ENCODE data around the gene ARHGEF6. TPM values are rescaled to one million over a fixed set of nuclear protein-coding genes. Genes with fewer than 3 reads are reported as not detected.

ARHGEF6 gene
- total RNA-seq, 1 donor from 2014 or later = 8.7 TPM

DNA sequence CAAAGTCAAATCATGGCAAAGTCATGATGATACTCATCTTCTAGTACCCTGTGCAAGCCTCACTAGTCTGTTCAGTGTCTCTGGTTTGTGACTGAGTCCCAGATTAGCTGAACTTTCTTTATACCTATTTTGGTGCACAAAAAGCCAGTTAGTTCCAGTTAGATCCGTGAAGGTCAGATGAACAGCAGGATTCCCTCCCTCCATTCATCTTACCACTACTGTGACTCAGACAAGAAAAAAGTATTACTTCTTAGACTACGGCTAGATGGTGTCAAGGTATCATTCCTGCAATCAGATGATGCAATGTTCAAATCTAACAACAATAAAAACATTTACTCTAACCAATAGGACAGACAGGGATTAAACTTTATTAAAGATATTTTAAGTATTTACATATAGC is 30.4 kb downstream of the ARHGEF6 start:
- Mint-ChIP-seq H3K27me3 (ENCODE audit: unreplicated experiment) (no peaks in the 10 kb centered on the region), H3K4me3 (ENCODE audit: unreplicated experiment) (no peak overlapping the region), H3K36me3 (ENCODE audit: unreplicated experiment) (no peaks in the 10 kb centered on the region), H3K27ac (ENCODE audit: unreplicated experiment) (no peak overlapping the region), H3K4me1 (ENCODE audit: unreplicated experiment) (peaks cover 6% of the 10 kb centered on the region), H3K9me3 (ENCODE audit: unreplicated experiment) (peaks cover 4% of the 10 kb centered on the region)
- no peak for DNase-seq (ENCODE audit: extremely low spot score, unreplicated experiment)
- TF ChIP-seq, protein P1, sequence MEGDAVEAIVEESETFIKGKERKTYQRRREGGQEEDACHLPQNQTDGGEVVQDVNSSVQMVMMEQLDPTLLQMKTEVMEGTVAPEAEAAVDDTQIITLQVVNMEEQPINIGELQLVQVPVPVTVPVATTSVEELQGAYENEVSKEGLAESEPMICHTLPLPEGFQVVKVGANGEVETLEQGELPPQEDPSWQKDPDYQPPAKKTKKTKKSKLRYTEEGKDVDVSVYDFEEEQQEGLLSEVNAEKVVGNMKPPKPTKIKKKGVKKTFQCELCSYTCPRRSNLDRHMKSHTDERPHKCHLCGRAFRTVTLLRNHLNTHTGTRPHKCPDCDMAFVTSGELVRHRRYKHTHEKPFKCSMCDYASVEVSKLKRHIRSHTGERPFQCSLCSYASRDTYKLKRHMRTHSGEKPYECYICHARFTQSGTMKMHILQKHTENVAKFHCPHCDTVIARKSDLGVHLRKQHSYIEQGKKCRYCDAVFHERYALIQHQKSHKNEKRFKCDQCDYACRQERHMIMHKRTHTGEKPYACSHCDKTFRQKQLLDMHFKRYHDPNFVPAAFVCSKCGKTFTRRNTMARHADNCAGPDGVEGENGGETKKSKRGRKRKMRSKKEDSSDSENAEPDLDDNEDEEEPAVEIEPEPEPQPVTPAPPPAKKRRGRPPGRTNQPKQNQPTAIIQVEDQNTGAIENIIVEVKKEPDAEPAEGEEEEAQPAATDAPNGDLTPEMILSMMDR (IDR thresholded peaks at IDR 0.05) = no peak

DNA sequence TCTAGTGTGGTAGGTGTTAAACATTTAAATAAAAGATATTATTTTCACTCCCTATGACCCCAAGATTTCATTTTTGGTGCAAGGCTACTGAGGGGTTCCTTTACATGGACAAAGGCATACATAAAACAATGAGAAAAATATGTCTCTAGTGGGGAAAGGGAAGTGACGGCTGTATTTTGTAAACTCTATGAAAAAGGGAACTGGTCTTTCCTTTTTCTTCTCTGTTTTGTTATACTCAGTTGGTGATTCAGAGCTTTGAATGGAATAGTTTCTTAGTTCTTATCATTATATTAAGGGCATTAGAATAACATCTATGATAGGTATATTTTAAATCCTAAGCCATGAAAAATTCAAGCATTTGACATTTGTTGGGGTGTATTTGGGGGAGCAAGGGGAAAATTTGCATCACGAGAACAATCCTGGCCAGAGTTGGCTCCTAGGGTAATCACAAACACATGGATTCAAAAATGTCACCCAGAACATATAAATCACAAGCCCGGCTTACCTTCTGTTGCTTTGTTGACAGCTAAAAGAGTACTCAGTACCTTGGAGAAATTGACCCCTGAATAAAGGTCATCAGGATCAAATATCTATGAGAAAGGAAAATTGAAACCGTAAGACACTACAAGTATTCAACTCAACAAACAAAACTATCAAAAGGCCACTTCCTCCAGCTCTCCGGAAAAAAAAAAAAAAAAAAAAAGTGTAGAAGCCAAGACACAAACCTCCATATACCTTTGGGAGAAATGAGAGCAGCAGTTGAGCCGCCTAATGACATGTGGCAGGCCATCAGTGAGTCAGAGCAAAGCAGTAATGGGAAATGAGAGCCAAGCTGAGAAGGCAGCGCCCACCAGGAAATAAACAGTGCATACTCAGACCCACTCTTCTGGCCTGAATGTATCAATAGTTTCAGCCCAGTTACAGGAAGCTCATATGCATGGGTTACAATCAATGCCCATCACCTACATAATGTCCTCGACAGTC is 33.4 kb downstream of the ARHGEF6 start:
- TF ChIP-seq, protein P1 (IDR thresholded peaks at IDR 0.05) = no peak
- no peaks in the 10 kb centered on the region for H3K27me3 Mint-ChIP-seq (ENCODE audit: unreplicated experiment)

GRCh38 chrX:136745215-136746173 is 35.2 kb downstream of the ARHGEF6 start:
- Mint-ChIP-seq H3K4me1 (ENCODE audit: unreplicated experiment) (no peaks in the 10 kb centered on the region), H3K36me3 (ENCODE audit: unreplicated experiment) (peaks cover 1% of the 10 kb centered on the region), H3K4me3 (ENCODE audit: unreplicated experiment) (no peak overlapping the region), H3K27ac (ENCODE audit: unreplicated experiment) (no peak overlapping the region), H3K9me3 (ENCODE audit: unreplicated experiment) (no peaks in the 10 kb centered on the region), H3K27me3 (ENCODE audit: unreplicated experiment) (no peaks in the 10 kb centered on the region)
- no peak for DNase-seq (ENCODE audit: extremely low spot score, unreplicated experiment)
- TF ChIP-seq, protein P1 (IDR thresholded peaks at IDR 0.05) = no peak

More for the DNA sequence above, 33.4 kb downstream of the ARHGEF6 start:
- Mint-ChIP-seq H3K36me3 (ENCODE audit: unreplicated experiment) (peaks cover 1% of the 10 kb centered on the region), H3K4me1 (ENCODE audit: unreplicated experiment) (no peaks in the 10 kb centered on the region), H3K9me3 (ENCODE audit: unreplicated experiment) (no peaks in the 10 kb centered on the region), H3K4me3 (ENCODE audit: unreplicated experiment) (no peak overlapping the region), H3K27ac (ENCODE audit: unreplicated experiment) (no peak overlapping the region)
- DNase-seq (ENCODE audit: extremely low spot score, unreplicated experiment) = no peak

DNA sequence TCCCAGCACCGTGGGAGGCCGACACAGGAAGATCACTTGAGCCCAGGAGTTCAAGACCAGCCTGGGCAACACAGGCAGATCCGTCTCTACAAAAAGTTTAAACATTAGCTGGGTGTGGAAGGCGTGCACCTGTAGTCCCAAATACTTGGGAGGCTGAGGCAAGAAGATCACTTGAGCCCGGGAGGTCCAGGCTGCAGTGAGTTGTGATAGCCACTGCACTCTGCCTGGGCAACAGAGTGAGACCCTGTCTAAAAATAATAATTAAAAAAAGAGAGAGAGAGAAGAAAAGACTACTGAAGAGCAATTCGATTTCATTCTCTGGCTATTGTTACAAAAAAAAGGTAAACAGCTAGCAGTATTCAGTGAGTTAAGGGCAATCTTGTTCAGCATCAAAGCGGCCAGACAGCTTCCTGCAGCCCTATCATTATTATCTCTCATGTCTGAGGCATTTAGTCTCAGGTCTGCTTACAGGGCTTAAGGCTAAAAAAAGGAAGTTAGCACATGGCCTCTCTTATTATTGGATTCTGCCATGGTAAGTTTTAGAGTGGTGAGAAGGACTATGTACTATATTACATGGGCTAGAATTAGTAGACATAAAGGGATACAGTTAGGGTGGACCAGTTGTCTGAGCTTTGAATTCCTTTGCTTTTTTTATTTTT is 37.9 kb downstream of the ARHGEF6 start:
- Mint-ChIP-seq H3K9me3 (ENCODE audit: unreplicated experiment) (peaks cover 9% of the 10 kb centered on the region), H3K4me1 (ENCODE audit: unreplicated experiment) (no peaks in the 10 kb centered on the region), H3K27me3 (ENCODE audit: unreplicated experiment) (no peaks in the 10 kb centered on the region), H3K4me3 (ENCODE audit: unreplicated experiment) (no peak overlapping the region), H3K36me3 (ENCODE audit: unreplicated experiment) (peaks cover 1% of the 10 kb centered on the region), H3K27ac (ENCODE audit: unreplicated experiment) (no peak overlapping the region)
- no peak for DNase-seq (ENCODE audit: extremely low spot score, unreplicated experiment)
- TF ChIP-seq, protein P1 (IDR thresholded peaks at IDR 0.05) = no peak
